DOHH2 (cell line): ENCODE results near the gene KREMEN1.

ENCODE experiments used
- H3F3A ChIP-seq: fragments of 200-600 bp; sonication (generic), shearing (Covaris generic); 2 replicates; pipeline ENCODE4 v1.6.0; 2016; ENCODE audit warnings: antibody characterized with exemption, mild to moderate bottlenecking; ENCODE audit not compliant: control insufficient read depth, insufficient read depth
- H3K27ac ChIP-seq: fragments of 200-600 bp; sonication (generic); 2 replicates; pipeline ENCODE4 v1.5.1; 2014; ENCODE audit warnings: low read depth, mild to moderate bottlenecking, low read length, moderate library complexity
- H3K27me3 ChIP-seq: fragments of 200-600 bp; sonication (generic); 2 replicates; pipeline ENCODE4 v1.6.1; 2014; ENCODE audit warnings: mild to moderate bottlenecking, low read length, mixed read lengths; ENCODE audit not compliant: control insufficient read depth
- H3K36me3 ChIP-seq: fragments of 200-600 bp; sonication (generic); 2 replicates; pipeline ENCODE4 v1.6.1; 2014; ENCODE audit warnings: mild to moderate bottlenecking, low read length, moderate library complexity, mixed read lengths; ENCODE audit not compliant: control insufficient read depth
- H3K4me1 ChIP-seq: fragments of 200-600 bp; sonication (generic); 2 replicates; pipeline ENCODE4 v1.6.1; 2014; ENCODE audit warnings: mild to moderate bottlenecking, low read length, mixed read lengths; ENCODE audit not compliant: control insufficient read depth
- H3K4me2 ChIP-seq: fragments of 200-600 bp; sonication (generic); 2 replicates; pipeline ENCODE4 v1.6.0; 2014; ENCODE audit warnings: mild to moderate bottlenecking, low read length, moderate library complexity
- H3K4me3 ChIP-seq: fragments of 200-600 bp; sonication (generic); 2 replicates; pipeline ENCODE4 v1.5.1; 2014; ENCODE audit warnings: mild to moderate bottlenecking, low read length, mixed read lengths
- H3K79me2 ChIP-seq: fragments of 200-600 bp; sonication (generic); 2 replicates; pipeline ENCODE4 v1.6.1; 2014; ENCODE audit warnings: mild to moderate bottlenecking, low read length, mixed read lengths; ENCODE audit not compliant: control insufficient read depth
- H3K9me2 ChIP-seq: fragments of 200-600 bp; sonication (generic); replicated peaks from 2 replicates; pipeline ENCODE4 v1.6.1; 2014; ENCODE audit warnings: mild to moderate bottlenecking, low read length, mixed read lengths; ENCODE audit not compliant: control insufficient read depth
- H3K9me3 ChIP-seq: fragments of 200-600 bp; sonication (generic); 2 replicates; pipeline ENCODE4 v1.6.1; 2014; ENCODE audit warnings: antibody characterized with exemption, low read length, mixed read lengths; ENCODE audit not compliant: control insufficient read depth, insufficient read depth
- H4K20me1 ChIP-seq: fragments of 200-600 bp; sonication (generic); 2 replicates; pipeline ENCODE4 v1.6.0; 2014; ENCODE audit warnings: low read depth, mild to moderate bottlenecking, antibody characterized with exemption, low read length, moderate library complexity; ENCODE audit not compliant: control insufficient read depth, insufficient read depth
- CTCF ChIP-seq: fragments of 200-600 bp; sonication (generic); IDR thresholded peaks from one replicate; pipeline ENCODE4 v1.5.1; 2014; ENCODE audit warnings: antibody characterized with exemption, mild to moderate bottlenecking, low read depth, low read length; ENCODE audit not compliant: poor library complexity, severe bottlenecking
- EZH2phosphoT487 ChIP-seq: fragments of 200-600 bp; sonication (generic); IDR thresholded peaks from 2 replicates; pipeline ENCODE4 v1.6.1; 2017; ENCODE audit warnings: borderline replicate concordance, mild to moderate bottlenecking, antibody characterized with exemption, low read length, moderate library complexity, mixed read lengths

The KREMEN1 gene

DNA sequence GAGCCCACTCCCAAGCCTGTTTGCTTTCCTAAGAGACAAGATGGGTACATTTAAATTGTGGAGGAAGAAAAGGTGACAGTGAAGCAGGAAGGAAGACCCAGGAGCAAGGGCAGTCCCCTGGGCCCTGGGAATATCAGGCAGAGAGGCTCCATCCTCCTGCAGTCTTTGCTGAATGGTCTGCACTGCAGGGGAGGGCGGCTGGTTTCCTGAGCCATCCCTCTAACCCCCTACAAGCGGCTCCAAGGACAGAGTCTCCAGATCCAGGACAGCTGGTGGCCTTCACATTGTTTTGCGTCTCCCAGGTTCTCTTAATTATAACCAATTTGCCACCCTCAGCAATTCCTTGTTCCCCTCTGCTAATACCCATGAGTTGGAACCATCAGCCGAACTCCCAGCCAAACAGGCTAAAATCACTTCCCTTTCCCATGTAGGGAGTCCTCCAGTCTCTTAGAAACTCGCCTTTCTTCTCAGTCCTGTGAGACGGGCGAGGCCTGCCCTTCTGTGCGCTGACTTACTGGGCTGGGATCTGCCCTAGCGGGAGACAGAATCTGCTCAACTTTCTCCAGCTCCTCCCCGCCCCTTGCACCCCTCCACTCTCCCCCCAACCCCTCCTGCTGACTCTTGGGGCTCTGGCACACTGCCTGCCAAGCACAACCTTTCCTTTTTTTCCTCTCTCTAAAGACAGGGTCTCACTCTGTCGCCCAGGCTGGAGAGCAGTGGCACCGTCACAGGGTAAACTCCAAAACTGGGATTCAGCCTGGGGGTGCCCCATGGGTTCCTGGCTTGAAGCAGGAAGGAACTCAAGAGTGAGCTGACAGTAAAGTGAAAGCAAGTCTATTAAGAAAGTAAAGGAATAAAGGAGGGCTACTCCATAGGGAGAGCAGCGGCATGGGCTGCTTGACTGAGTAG is 79.5 kb downstream of the KREMEN1 start:
- Histone ChIP-seq H3F3A (no peaks in the 10 kb centered on the region), H3K4me1 (no peaks in the 10 kb centered on the region), H3K79me2 (no peaks in the 10 kb centered on the region), H3K27ac (no peak overlapping the region), H3K4me2 (no peak overlapping the region), H3K27me3 (peaks cover 18% of the 10 kb centered on the region; the same call in 1 of the 2 replicates), H3K9me2 (no peaks in the 10 kb centered on the region), H3K36me3 (no peaks in the 10 kb centered on the region), H3K4me3 (no peak overlapping the region), H3K9me3 (no peaks in the 10 kb centered on the region), H4K20me1 (no peaks in the 10 kb centered on the region)
- TF ChIP-seq EZH2phosphoT487 (no peak), CTCF (no peak)

DNA sequence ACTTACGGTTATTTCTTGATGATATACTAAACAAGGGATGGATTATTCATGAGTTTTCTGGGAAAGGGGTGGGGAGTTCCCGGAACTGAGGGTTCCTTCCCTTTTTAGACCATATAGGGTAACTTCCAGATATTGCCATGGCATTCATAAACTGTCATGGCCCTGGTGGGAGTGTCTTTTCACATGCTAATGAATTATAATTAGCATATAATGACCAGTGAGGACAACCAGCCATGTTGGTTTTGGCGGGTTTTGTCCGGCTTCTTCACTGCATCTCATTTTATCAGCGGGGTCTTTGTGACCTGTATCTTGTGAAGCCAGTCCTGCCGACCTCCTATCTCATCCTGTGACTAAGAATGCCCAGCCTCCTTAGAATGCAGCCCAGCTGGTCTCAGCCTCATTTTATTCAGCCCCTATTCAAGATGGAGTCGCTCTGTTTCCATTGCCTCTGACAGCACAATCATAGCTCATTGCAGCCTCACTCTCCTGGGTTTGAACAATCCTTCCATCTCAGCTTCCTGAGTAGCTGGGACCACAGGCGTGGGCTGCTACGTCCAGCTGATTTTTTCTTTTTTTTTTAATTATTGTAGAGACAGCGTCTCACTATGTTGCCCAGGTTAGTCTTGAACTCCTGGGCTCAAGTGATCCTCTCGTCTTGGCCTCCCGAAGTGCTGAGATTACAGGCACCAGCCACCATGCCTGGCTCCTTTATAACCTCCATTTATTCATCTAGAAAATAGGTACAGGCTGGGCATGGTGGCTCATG is 80.3 kb downstream of the KREMEN1 start:
- Histone ChIP-seq H3K36me3 (no peaks in the 10 kb centered on the region), H3K4me2 (no peak overlapping the region), H3K4me1 (no peaks in the 10 kb centered on the region), H3K79me2 (no peaks in the 10 kb centered on the region), H3K9me2 (no peaks in the 10 kb centered on the region), H3K27me3 (peaks cover 18% of the 10 kb centered on the region; the same call in 1 of the 2 replicates), H3K9me3 (no peaks in the 10 kb centered on the region), H3K4me3 (no peak overlapping the region), H3K27ac (no peak overlapping the region), H3F3A (no peaks in the 10 kb centered on the region), H4K20me1 (no peaks in the 10 kb centered on the region)
- TF ChIP-seq EZH2phosphoT487 (no peak), CTCF (no peak)

DNA sequence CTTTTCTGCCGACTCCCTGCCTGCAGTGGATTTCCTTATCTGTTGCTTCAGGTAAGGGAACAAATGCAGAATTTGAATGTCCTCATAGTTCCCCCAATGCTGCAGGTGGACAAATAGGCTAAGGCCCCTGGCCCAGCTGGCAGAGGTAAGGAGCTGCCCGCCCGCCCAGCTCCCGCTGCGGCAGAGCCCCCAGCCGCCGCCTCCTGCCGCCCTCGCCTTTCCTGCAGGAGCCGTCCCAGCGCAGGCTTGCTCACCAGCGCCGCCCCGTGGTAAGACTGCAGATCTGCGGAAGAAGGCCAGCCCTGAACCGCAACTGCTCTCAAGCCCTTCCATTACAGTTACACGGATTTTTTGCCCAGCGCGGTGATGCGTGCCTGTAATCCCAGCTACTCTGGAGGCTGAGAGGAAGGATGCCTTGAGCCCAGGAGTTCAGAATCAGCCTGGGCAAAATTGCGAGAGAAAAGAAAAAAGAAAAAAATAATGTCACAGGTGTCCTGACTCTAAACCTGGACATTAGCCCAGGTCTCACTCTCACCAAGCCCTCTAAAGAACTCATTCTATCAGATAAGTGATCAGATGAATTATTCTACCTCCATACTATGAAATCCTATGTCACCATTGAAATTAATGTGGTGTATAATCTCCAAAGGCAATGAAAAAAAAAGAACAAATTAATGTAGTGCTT is 81.7 kb downstream of the KREMEN1 start:
- no peak overlapping the region for H3K4me2 ChIP-seq
- no peaks in the 10 kb centered on the region for H3K9me3 ChIP-seq
- H3K27ac ChIP-seq = no peak overlapping the region
- peaks cover 18% of the 10 kb centered on the region; the same call in 1 of the 2 replicates for H3K27me3 ChIP-seq
- no peaks in the 10 kb centered on the region for H3K36me3 ChIP-seq
- no peaks in the 10 kb centered on the region for H4K20me1 ChIP-seq
- no peaks in the 10 kb centered on the region for H3F3A ChIP-seq
- TF ChIP-seq CTCF = peak; percentile 96
- no peak for TF ChIP-seq EZH2phosphoT487
- no peaks in the 10 kb centered on the region for H3K4me1 ChIP-seq
- no peaks in the 10 kb centered on the region for H3K9me2 ChIP-seq
- no peaks in the 10 kb centered on the region for H3K79me2 ChIP-seq
- H3K4me3 ChIP-seq = no peak overlapping the region
